Measurements from ENCODE around the gene DHX32.
"Not testable (repeated sequence)": the region's sequence is repeated elsewhere in the genome, so short reads cannot be mapped to it uniquely, and the experiment has no call there.

DHX32 gene

GRCh38 chr10:125881192-125881591, at the start of gene DHX32:
DHX32 (minus strand) TSS chr10:125881292; CDS start chr10:125880824, 468 bp downstream.
- no peak for DNase-seq

DNA sequence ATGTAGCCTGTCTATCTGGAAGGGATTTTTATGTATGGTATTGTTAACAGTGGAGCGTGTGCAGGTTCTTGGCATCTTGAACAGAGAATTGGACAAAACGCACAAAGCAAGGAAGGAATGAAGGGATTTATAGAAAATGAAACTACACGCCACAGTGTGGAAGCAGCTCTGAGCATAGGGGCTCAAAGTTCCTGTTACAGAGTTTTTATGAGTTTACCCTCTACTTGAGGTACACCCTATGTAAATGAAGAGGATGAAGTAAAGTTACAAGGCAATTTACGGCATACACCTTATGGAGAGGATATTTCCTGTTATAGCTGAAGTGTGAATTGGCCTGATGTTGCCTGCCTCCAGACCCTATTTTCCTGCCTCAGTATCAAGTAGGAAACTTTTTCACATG, 48.5 kb upstream of the DHX32 start:
- DNase-seq: no peak

GRCh38 chr10:125928928-125929585, 48.0 kb upstream of the DHX32 start:
- DNase-seq: no peak

DNA sequence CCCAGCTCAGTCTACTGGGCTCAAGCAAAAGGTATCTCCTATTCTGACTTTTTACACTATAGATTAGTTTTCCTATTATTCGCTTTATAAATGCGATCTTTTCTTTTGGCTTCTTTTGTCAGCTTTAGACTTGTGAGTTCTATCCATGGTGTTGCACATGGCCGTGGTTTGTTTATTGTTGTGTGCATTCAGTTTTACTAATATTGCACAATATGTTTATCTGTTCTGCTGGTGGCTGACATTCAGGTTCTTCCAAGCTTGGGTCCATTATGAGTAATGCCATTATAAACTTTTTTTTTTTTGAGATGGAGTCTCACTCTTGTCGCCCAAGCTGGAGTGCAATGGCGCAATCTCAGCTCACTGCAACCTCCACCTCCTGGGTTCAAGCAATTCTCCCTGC, 46.2 kb upstream of the DHX32 start:
- DNase-seq: not testable (repeated sequence)

DNA sequence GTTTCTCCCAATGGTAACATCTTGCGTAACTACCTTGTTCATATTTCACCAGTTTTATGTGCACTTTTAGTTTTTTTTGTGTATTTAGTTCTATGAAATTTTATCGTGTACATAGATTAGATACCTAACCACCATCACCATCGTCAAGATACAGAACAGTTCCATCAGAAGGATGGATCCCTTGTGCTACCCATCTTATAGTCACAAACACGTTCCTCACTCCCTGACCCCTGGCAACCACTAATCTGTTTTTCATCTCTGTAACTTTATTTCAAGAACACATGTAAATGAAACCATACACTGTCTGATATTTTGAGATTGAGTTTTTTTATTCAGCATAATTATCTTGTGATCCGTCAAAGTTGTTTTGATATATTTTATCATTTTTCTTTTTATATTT, 45.2 kb upstream of the DHX32 start:
- DNase-seq: no peak

- DNase-seq: no peak
These were observed 44.3 kb upstream of the DHX32 start for GRCh38 chr10:125925262-125925834.

- DNase-seq: not testable (repeated sequence)
These were observed 40.7 kb upstream of the DHX32 start for GRCh38 chr10:125921643-125922306.

DNA sequence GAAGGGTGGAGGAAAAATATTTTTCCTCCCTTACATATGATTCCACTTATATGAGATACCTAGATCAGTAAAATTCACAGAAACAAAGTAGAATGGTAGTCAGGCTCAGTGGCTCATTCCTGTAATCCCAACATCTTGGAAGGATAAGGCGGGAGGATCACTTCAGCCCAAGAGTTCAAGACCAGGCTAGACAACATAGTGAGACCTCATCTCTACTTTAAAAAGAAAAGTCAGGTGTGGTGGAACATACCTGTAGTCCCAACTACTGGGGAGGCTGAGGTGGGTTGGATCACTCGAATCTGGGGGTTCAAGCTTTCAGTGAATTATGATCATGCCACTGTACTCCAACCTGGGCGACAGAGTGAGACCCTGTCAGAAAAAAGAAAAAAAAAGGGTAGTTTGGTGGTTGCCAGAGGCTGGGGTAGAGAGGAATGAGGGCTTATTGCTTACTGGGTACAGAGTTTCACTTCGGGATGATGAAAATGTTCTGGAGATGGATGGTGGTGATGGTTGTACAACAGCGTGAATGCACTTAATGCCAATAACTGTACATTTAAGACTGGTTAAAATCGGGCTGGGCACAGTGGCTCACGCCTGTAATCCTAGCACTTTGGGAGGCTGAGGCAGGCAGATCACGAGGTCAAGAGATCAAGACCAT, 36.7 kb upstream of the DHX32 start:
- not testable (repeated sequence) for DNase-seq

GRCh38 chr10:125916977-125917376, 35.9 kb upstream of the DHX32 start:
- no peak for DNase-seq

DNA sequence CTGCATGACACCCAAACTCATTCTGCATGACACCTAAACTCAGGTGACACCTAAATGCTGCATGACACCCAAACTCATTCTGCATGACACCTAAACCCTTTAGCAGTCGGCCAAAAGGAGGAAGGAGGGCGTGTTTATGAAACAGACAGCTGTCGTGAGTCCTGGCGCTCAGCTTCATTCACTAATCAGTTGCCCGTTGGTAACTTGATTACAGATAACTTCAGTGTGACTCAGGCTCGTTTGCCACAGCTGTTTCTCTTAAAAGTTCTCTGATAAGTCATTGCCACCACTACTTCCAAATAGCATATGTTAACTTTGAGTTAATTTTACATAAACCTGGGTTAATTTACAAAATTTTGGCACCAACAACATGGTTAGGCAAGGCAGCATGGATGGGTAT, 32.2 kb upstream of the DHX32 start:
- not testable (repeated sequence) for DNase-seq

- DNase-seq: no peak
These were observed 30.9 kb upstream of the DHX32 start for GRCh38 chr10:125911990-125912389.

DNA sequence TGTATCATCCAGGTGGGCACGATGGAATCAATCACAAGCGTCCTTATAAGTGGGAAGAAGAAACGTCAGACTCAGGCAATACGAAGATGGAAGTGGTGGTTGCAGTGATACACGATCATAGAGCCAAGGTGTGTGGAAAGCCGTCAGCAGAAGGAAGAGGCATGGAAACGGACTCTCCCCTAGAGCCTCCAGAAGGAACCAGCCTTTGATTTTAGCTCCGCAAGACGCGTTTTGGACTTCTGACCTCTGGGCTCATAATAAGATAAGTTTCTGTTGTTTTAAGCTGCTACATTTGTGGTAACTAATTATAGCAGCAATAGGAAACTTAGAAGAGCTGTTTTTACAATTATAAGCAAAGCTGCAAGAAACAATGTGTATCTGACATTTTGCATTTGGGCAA, 30.1 kb upstream of the DHX32 start:
- no peak for DNase-seq

DNA sequence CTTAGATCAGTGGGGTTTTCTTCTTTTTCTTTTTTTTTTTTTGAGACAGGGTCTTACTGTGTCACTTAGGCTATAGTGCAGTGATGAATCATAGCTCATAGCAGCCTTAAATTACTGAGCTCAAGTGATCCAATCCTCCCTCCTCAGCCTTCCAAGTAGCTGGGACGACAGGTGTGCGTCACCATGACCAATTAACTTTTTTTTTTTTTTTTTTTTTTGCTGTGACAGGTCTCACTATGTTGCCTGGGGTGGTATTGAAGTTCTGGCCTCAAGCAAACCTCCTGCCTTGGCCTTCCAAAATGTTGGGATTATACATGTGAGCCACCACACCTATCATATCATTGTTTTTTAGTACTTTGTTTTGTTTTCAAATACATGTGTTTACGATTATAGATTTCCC, 28.4 kb upstream of the DHX32 start:
- not testable (repeated sequence) for DNase-seq

DNA sequence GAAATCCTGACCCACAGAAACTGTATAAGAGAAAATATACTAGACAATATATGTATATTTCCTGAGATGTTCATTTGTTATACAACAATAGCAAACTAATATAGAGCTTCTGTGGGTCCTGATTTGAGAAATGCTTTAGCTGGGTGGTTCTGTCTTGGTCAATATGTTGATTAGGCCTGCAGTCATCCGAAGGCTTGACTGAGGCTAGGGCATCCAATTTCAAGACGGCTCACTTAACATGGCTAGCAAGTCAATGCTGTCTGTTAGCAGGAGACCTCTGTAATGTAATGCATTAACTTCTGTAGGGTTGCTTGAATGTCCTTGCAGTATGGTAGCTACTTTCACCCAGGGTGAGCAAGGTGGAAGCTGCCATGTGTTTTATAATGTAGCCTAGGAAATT, 27.7 kb upstream of the DHX32 start:
- DNase-seq: not testable (repeated sequence)

GRCh38 chr10:125907598-125907997, 26.5 kb upstream of the DHX32 start:
- DNase-seq: peak; percentile 60

GRCh38 chr10:125905069-125905994, 24.2 kb upstream of the DHX32 start:
- DNase-seq: not testable (repeated sequence)

GRCh38 chr10:125903135-125903640, 22.1 kb upstream of the DHX32 start:
- not testable (repeated sequence) for DNase-seq

DNA sequence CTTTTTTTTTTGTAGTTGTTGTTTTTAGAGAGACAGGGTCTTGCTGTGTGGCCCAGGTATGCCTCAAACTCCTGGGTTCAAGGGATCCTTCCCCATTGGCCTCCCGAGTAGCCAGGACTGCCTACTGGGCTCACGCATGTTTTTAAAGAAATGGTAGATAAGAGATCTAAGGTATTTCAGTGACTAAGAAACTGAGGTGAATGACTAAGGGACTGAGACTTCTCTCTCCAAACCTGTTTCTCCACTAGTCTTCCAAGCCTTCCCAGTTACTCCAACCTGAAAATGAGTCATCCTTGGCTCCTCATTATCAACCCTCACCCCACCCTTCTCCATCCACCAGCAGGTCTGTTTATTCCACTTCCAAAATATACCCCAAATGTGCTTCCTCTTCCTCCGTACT, 19.9 kb upstream of the DHX32 start:
- DNase-seq: not testable (repeated sequence)

DNA sequence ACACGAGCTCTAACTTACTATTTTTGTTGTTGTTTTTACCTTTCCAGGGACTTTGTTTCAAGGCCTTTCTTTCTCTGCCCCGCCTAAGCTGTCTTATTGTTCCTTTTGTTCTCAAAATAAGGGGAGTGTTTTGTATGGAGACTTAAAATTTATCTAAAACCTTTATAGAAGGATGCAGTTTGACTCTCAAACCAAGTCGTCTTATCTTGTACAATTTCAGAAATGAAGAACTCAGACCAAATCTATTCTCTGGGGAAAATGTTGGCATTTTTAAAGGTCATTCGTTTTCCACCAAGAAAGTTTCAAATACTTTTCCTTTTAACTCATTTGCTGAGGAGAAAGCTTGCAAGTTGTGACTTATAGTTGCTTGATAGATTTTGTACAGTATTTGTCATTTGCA, 16.2 kb upstream of the DHX32 start:
- DNase-seq: not testable (repeated sequence)

- DNase-seq: peak; percentile 72
These were observed 15.2 kb upstream of the DHX32 start, which contains the start of gene FANK1 for GRCh38 chr10:125896088-125896934. FANK1 (plus strand) TSS chr10:125896564; CDS start chr10:125896643, 79 bp downstream.
